Inflammatory macrophage (primary cell): ENCODE results near the gene SDK1.
"Not testable (repeated sequence)": the region's sequence is repeated elsewhere in the genome, so short reads cannot be mapped to it uniquely, and the experiment has no call there.

ENCODE experiments used
- DNase-seq, 2 donors: peaks; one replicate each; pipeline ENCODE4 v3.0.0-alpha.2; 2020 to 2022

SDK1 gene

DNA sequence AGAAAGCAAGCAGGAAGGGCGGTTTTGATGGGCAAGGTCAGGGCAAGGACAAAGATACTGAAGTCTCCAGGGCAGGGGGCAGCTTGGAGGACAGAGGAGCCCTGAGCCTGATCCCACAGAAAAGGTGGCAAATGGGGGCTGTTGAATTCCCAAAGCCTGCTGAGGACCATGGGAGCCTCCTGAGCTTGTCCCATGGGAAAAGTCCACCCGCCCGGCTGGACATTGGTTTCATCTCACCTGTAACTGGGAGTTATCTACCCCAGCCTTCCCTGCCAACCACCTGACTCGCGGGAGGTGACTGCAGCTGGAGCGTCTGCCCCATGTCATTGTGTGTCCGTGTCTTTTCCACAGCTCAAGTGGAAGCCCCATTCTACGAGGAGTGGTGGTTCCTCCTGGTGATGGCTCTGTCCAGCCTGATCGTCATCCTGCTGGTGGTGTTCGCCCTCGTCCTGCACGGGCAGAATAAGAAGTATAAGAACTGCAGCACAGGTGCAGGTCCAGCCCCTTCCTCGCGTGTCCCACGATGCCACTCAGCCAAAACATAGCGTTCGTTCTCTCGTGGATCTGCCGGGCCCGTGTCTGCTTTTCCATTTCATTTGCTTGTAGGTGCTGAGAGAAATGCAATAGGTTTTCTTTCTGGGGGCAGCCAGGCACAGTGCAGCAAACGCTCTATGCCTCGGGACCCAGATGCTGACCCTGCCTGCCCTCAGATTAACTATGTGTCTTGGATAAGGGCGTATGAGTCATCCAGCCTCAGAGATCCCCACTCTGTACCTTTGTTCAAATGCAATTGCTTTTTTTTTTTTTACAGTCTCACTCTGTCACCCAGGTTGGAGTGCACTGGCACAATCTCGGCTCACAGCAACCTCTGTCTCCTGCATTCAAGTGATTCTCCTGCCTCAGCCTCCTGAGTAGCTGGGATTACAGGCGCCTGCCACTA is 936.5 kb downstream of the SDK1 start:
- no peak for DNase-seq

DNA sequence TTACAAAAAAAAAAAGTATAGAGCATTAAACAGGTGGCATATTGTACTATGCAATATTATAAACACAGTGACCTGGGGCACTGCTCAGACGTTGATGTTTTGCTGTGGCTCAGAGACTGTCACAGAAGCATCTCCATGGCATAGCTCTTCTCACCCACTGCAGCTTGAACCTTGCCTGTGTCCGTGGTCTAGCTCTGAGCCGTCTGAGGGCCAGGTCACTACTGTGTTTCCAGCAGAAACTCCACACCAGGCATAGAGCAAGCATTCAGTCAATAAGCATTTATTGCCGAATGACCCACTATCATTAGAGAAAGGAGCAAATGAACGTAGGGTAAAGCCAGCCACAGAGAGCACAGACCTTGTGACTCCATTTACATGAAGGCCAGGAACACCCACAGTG is 937.8 kb downstream of the SDK1 start:
- no peak for DNase-seq

DNA sequence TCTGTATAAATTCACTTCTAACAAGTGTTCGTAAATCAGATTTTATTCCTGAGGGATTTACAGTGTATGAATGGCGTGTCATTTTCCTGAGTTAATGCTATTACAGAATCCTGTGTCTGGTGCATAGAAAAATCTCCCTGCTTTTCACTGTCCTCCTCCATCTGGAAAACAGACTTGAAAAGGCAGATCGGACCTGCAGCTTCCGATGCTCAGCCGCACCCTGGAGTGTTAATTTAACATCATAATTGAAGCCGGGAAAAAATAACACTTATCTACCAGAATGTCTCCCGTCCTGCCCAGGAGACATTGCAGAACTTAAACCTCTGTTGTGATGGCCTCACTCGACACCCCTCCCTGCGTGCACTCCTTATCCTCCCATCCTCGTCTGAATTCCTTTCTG is 939.0 kb downstream of the SDK1 start:
- no peak for DNase-seq

DNA sequence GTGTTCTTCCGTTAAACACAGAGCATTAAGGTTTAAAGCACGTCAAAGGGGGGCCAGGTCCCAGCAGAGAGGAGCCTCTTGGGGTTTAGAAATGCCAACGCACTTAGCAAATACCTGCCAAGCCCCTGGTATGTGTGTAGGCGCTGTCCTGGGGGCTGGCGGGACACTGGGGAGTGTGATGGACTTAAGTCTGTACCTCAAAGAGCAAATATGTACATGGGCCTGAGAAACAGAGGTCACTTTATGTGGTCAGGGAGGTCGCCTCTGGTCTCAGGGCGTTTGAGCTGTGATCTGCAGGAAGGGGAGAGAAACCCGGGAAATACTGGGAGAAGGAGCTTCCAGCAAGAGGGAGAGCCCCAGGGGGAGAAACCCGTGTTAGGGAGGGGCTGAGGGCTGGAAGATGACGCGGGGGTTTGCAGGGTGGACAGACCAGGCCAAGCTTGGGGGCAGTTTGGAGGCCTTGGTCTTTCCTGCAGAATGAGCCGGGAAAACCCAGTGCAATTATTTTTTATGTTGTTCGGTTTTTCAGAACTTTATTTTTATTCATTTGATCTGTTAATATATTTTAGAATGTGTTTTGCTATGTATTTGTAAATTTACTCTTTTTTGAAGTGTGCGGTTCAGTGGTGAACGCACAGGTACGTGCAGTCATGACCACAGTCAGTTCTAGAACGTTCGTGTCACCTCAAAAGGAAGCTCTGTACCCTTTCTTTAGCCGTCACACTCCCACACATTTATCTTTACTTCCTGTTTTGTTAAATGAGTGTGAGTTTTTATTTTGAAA is 939.7 kb downstream of the SDK1 start:
- DNase-seq: no peak

DNA sequence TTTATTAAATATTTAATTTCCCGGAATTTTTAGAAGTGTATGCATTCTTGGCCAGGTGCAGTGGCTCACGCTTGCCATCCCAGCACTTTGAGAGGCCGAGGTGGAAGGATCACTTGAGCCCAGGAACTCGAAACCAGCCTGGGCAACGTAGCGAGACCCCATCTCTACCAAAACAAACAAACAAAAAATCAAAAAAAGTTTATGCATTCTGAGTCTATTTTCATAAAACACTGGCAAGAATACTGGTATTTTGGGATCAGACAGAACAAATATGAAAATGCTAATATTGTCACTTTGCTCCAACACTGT is 940.2 kb downstream of the SDK1 start:
- DNase-seq: no peak

DNA sequence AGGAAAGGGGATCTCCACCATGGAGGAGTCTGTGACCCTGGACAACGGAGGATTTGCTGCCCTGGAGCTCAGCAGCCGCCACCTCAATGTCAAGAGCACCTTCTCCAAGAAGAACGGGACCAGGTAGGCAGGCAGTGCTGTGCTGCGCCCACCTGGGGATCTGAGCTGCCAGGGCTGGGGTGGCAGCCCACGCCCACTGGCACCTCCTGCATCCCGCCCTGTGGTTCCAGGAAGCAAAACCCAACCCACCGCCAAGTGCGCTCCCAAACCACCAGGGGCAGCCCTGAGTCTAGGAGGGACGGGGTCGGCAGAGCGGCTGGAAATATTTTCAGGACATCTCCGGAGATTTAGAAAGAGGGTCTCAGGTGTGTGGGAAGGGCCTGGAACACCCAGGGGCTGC is 940.7 kb downstream of the SDK1 start:
- DNase-seq: no peak

DNA sequence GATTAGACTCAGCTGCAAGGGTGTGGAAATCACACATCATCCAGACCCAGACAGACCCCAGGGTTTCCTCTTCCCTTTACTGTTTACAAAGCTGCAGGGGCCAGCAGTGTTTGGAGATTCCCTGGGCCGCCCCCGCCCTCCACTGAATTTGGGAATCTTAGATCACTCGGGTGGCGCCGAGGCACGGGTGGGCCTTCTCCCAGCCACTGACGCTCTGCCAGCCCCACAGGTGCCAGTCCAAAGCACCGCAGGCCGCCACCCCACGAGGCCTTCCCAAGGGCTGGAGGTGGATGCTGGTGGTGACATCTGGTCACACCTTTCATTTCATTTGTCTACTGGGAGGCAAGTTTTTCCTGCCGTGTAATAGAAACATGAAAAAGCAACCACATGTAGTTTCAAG is 941.7 kb downstream of the SDK1 start:
- DNase-seq: no peak

DNA sequence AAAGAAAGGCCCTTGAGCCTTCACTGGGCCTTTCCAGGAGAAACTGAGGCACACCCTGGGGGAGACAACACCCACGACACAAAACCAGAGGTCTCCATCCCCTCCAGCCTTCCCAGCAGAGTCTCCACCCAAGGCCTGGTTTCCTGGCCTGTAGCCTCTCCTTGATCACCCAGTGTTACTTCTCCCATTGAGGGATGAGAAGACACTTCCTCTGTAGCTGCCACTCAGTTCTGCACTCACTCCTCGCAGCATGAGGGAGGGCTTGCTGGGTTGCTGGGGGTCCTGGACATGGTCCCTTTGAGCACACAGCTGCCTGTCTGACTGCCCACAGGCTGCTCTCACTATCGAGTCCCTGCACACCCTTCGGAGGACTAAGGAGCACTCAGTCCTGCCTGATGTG is 943.0 kb downstream of the SDK1 start:
- DNase-seq: no peak

DNA sequence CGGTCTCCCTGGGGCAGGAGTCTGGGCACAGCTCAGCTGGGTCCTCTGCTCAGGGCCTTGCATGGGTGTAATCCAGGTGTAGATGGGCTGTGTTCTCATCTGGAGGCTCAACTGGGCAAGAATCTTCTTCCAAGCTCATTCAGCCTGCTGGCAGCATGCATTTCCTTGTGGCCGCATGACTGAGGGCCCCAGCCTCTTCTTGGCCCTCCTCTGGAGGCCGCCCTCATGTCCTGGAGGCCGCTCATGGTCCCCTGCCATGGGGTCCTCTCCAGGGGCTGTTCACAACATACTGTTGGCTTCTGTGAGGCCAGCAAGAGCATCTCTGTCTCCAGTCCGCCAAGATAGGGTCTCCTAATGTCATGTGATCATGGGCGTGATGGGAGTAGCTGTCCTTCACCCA is 943.6 kb downstream of the SDK1 start:
- no peak for DNase-seq

DNA sequence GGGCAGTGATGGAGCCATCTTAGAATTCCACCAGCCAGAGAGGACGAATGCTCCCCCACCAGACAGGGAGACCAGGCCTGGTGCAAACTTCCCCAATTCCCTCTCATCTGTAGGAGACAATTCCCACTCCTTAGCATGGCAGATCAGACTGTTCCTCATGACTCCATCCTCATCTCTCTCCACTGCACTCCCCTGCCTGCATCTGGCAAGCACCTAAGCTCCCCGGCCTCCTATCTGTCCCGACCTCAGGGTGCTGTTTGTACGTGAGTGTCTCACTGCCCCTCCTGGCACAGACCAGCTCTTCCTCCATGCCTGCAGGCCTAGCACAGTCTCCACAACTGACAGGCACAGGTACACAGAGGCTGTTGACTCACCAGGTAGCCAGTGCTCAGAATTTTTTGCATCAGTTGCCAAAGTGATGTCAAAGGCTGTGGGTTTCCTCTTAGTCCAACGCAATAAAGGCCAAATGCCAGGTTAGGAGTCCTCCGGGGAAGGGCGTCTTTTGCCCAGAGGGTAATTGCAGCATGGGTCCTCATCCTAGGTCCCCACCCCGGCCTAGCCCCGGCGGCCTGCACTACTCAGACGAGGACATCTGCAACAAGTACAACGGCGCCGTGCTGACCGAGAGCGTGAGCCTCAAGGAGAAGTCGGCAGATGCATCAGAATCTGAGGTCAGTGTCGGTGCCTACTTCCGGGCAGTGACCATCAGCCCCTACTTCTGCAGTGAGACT is 944.2 kb downstream of the SDK1 start:
- DNase-seq: no peak

DNA sequence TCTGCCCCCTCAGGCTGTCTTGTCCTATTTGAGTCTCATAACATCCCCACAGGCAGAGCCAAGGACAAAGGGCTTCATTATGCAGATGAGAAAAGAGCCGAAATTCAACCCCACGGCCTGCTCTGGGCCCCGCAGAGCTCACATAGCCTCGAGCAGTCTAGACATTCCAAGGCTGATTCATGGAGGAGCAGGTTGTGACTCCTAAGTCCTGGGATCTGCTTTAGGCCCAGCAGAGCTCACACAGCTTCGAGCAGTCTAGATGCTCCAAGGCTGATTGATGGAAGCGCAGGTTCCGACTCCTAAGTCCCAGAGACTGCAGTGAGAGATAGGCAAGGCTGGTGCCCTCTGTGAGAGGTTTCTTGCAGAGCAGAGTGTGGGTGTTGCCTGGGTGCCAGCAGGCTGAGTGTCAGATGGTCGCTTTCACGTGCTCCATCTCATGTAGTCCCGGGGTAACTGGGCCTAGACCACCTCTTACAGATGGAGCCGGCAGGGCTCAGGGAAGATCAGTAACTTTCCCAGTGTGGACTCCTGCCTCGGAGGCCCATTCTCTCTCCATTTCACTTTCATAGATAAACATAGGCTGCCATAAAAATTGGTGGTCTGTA is 944.9 kb downstream of the SDK1 start:
- no peak for DNase-seq

DNA sequence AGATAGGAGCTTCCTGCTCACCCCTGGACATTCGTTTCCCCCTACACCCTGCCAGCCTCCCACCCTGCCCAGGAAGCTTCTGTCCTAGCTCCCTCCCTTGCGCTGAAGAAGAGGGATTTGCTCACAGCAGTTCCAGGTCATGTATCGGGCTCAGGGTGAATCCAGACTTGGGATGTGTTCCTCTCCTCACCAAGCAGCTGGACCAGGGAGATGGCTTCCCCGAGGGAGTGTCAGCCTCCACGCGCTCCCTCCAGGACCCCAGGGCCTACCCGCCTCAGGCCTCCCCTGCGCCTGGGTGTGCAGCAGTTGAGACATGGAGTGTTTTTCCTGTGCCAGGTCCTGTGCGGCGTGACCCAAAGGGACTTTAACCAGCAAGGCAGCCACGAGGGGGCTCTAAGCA is 945.5 kb downstream of the SDK1 start:
- DNase-seq: no peak

DNA sequence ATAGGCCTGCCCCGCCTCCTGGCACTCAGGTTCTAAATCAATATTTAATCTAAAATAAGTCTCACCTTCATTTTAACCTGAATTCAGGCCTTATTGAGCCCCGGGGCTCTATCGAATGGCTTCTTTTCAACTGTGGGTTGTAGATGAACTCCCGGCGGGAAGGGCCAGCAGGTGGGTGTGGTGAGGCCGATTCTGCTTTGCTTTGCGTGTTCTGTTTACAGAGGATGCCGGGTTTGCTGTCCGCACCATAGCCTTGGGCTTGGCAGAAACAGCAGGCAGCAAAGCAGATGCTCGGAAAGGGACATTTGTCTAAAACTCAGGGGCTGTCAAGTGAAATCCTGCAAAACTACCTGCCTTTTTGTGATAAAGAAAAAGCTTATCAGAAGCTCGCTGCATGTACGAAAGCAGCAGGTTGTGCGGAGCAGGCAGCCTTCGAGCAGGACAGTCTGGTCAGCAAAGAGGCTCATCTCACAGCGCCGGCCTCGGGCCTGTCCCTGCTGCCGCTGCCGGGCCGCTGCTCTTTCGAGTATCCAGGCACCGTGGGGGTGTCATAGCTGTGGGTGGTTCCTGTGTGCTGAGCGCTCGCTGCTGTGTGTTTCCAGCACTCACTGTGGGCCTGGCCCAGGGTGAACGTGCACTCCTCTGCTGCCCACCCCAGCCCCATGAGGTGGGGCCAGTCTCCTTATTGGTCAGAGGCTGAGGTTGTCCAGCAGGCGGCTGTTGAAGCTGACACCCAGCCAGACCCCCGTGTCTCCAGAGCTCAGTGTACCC is 946.2 kb downstream of the SDK1 start:
- no peak for DNase-seq

DNA sequence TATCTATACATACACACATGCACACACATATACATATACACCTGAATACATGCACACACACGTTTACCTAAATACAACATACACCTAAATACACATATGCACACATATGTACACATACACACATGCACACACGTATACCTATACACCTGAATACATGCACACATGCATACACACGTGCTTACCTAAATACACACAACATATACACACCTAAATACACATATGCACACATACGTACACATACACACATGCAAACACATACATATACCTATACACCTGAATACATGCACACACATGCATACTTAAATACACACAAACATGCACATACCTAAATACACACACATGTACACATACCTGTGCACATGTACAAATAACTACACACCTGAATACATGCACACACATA is 947.2 kb downstream of the SDK1 start:
- no peak for DNase-seq

DNA sequence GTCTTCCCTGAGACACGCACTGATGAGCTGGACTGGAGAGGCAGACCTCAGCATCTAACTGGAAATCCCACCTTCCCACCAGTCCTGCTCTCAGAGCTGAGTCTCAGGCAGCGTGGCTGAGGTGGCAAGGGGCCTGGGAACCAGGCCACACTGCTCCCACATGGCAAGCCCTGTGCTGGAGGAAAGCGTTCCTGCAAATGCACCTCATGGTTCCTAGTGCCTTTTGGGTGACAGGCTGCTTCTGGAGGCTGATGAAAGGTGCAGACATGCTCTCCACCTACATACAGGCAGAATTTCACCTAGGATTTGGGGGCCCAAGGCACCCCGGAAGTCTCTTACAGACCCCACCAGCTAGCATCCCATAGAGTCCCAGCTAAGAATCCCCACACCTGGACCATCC is 948.2 kb downstream of the SDK1 start:
- no peak for DNase-seq

DNA sequence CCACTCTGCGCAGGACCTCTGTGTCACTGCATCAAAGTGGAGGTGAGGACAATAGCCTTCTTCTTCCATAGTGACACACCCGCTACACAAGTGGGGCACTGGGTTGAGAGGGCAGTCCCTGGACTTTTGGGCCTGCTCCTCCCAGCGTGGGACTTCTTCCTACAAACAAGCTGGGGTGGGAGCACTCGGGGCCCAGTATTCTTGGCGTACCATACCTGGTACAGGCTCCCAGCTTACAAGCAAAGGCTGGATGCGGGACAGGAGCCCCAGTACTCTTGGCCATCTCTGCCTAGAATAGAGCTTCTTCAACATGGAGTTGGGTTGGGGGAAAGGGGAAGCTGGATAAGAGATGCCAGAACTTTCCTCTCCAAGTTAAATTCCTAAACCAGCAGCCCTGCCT is 954.3 kb downstream of the SDK1 start:
- no peak for DNase-seq

DNA sequence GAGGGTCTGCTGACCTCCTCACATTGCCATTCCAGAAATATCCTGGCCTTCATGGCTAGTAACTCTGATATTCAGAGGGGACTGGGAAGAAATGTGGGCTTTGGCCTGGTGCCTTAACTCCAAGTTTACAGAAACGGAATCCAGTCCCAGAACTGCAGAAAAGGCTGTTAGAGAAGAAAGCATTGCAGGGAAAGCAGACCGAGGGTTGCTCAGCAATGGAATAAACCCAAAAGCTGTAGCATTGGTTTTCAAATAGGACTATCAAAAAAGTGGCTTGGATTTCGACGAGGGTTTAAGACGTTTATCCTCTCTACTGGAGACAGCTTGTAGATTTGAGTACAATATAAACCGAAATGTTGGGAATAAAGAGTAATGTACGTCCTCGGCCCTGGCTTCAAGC is 955.2 kb downstream of the SDK1 start:
- no peak for DNase-seq

DNA sequence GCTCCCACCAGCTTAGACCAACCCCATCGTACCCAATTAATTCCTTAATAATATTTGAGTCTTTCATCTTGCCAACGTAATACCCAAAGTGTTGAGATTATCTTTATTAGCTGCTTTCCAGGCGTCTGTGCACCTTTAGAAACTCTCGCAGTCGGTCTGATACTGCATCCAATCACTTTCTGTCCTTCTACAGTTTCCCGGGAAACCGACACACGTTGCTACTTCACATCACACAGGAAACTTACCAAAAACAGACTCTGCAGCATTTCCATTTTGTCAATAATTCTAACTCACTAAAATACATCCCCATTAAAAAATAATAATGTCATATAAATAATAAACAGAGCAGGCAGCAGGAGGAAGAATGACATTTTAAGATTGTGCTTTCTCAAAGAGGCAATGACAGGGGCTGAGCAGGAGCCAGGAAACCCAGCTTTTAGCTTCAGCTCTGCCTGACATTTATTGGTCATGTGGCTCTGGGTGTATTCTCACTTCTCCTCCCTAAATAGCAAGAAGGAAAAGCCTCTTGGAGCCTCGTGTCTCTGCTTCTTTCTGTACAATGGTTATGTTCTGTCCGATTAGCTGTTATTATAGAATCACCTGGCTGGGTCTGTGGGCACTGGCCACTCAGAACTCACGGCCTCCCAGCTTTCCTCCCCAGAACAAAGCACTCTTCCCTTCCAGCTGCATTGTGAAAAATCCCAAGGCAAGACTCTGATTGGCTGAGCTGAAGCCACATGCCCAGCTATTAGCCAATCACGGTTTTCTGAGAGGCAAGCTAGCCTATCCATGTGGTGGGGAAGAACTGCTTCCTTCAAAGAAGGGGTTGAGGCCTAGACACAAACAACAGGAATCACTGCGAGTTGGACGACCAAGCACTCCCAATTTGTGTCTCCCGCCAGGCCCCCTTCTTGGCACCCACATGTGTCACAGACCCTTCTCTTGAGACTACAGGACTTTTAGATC is 956.4 kb downstream of the SDK1 start:
- DNase-seq: no peak

DNA sequence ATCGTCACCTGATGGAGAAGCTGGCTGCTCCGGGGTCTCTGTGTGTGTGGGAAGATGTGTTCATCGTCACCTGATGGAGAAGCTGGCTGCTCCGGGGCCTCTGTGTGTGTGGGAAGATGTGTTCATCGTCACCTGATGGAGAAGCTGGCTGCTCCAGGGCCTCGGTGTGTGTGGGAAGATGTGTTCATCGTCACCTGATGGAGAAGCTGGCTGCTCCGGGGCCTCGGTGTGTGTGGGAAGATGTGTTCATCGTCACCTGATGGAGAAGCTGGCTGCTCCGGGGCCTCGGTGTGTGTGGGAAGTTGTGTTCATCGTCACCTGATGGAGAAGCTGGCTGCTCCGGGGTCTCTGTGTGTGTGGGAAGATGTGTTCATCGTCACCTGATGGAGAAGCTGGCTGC is 959.1 kb downstream of the SDK1 start:
- DNase-seq: not testable (repeated sequence)

DNA sequence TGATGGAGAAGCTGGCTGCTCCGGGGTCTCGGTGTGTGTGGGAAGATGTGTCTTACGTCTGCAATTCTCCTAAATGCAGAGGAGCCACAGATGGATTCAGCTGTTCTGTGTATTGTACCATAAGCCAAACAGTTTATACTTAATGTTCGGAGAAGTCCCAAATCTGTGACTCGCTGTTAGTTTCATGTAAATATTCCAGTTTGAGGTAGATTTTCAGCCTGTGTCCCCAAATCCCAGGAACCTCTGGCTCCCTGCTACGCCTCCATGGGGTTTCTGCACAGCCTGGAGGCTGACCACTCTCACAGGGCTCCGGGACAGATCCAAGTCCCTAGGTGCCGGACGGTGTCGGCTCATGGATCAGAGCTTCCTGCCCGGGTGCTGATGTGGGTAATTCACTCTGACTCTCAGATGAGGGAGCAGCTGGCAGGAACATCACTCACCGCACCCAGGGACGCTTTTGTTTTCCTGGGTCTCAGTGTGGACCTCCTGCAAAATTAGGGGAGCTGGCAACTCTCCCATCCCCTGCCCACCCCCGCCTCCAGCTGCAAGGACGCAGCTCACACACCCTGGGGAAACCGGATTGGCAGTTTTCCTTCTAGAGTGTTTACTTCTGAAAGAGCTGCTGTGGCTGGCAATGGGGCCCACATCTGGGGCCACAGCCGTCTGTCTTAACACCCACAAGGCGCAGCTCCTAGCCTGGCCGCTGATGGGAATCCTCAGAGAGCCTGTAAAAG is 960.0 kb downstream of the SDK1 start:
- no peak for DNase-seq
